SK-N-SH treated with all-trans-retinoic acid at 6 μM for 48 hours (cell line): Measurements from ENCODE around the gene SEC24C.

Experiments
- ATAC-seq: fragments of 200-7000 bp; cut with Tn5 transposase; 3 replicates; pipeline ENCODE4 v1.9.1; 2020; ENCODE audit warnings: mild to moderate bottlenecking, moderate library complexity
- CSDC2 ChIP-seq: fragments of 250-450 bp; sonication (Bioruptor Pico); IDR thresholded peaks from 2 replicates; pipeline ENCODE4 v1.5.0; 2020; ENCODE audit warnings: mild to moderate bottlenecking, moderate library complexity
- ESRRG ChIP-seq: fragments of 250-450 bp; sonication (Bioruptor Pico); IDR thresholded peaks from 2 replicates; pipeline ENCODE4 v1.6.1; 2021; ENCODE audit warnings: mild to moderate bottlenecking
- GLIS3 ChIP-seq: fragments of 250-450 bp; sonication (Bioruptor Pico); IDR thresholded peaks from 2 replicates; pipeline ENCODE4 v1.5.0; 2020; ENCODE audit warnings: mild to moderate bottlenecking, moderate library complexity
- ISL1 ChIP-seq: fragments of 250-450 bp; sonication (Bioruptor Pico); IDR thresholded peaks from 2 replicates; pipeline ENCODE4 v2.1.2; 2022; ENCODE audit warnings: mild to moderate bottlenecking, moderate library complexity
- OSR1 ChIP-seq: fragments of 250-450 bp; sonication (Bioruptor Pico); IDR thresholded peaks from 2 replicates; pipeline ENCODE4 v1.8.0; 2022; ENCODE audit warnings: moderate library complexity, mild to moderate bottlenecking, inconsistent platforms
- PPARA ChIP-seq: fragments of 250-450 bp; sonication (Bioruptor Pico); IDR thresholded peaks from 2 replicates; pipeline ENCODE4 v1.5.0; 2020; ENCODE audit warnings: mild to moderate bottlenecking, borderline replicate concordance
- RARB ChIP-seq: fragments of 250-450 bp; sonication (Bioruptor Pico); IDR thresholded peaks from 2 replicates; pipeline ENCODE4 v1.8.0; 2021; ENCODE audit warnings: mild to moderate bottlenecking, moderate library complexity
- SNAI2 ChIP-seq: fragments of 250-450 bp; sonication (Bioruptor Pico); IDR thresholded peaks from 2 replicates; pipeline ENCODE4 v1.5.0; 2020; ENCODE audit warnings: mild to moderate bottlenecking, moderate library complexity
- TCF4 ChIP-seq: fragments of 250-450 bp; sonication (Bioruptor Pico); IDR thresholded peaks from 2 replicates; pipeline ENCODE4 v1.8.0; 2021; ENCODE audit warnings: mild to moderate bottlenecking, moderate library complexity, borderline replicate concordance
- TOX ChIP-seq: fragments of 250-450 bp; sonication (Bioruptor Pico); IDR thresholded peaks from 2 replicates; pipeline ENCODE4 v1.8.0; 2021; ENCODE audit warnings: mild to moderate bottlenecking, moderate library complexity, borderline replicate concordance
- ZC3H10 ChIP-seq: fragments of 250-450 bp; sonication (Bioruptor Pico); IDR thresholded peaks from 2 replicates; pipeline ENCODE4 v1.5.1; 2021; ENCODE audit warnings: mild to moderate bottlenecking, moderate library complexity
- ZFP3 ChIP-seq: fragments of 250-450 bp; sonication (Bioruptor Pico); IDR thresholded peaks from 2 replicates; pipeline ENCODE4 v1.5.0; 2020; ENCODE audit warnings: mild to moderate bottlenecking, moderate library complexity
- ZFP30 ChIP-seq: fragments of 450-650 bp; formaldehyde crosslinking; IDR thresholded peaks from 2 replicates; pipeline ENCODE4 v1.5.0; 2022; ENCODE audit warnings: mild to moderate bottlenecking, moderate library complexity
- ZNF565 ChIP-seq: fragments of 450-650 bp; formaldehyde crosslinking; conservative IDR thresholded peaks from 2 replicates; pipeline ENCODE4 v1.5.0; 2020; ENCODE audit warnings: low read depth, mild to moderate bottlenecking, moderate library complexity
- ZNF70 ChIP-seq: fragments of 450-650 bp; formaldehyde crosslinking; IDR thresholded peaks from 2 replicates; pipeline ENCODE4 v1.5.0; 2020; ENCODE audit warnings: mild to moderate bottlenecking, moderate library complexity
- ZNF8 ChIP-seq: fragments of 450-650 bp; formaldehyde crosslinking; IDR thresholded peaks from 2 replicates; pipeline ENCODE4 v1.5.0; 2020; ENCODE audit warnings: mild to moderate bottlenecking, moderate library complexity
- TF ChIP-seq, protein P1 (sequence below): fragments of 250-450 bp; sonication (Bioruptor Pico); IDR thresholded peaks from 2 replicates; pipeline ENCODE4 v1.5.0; 2020; ENCODE audit warnings: mild to moderate bottlenecking, moderate library complexity
- TF ChIP-seq, protein P2 (sequence below): fragments of 250-450 bp; sonication (Bioruptor Pico); IDR thresholded peaks from 2 replicates; pipeline ENCODE4 v1.5.1; 2020; ENCODE audit warnings: low read depth, mild to moderate bottlenecking, moderate library complexity
- TF ChIP-seq, protein P3 (sequence below): fragments of 250-450 bp; sonication (Bioruptor Pico); IDR thresholded peaks from 2 replicates; pipeline ENCODE4 v1.8.0; 2020; ENCODE audit warnings: mild to moderate bottlenecking, moderate library complexity, borderline replicate concordance
- TF ChIP-seq, protein P4 (sequence below): fragments of 250-450 bp; sonication (Bioruptor Pico); IDR thresholded peaks from 2 replicates; pipeline ENCODE4 v1.5.1; 2021; ENCODE audit warnings: mild to moderate bottlenecking, moderate library complexity
- TF ChIP-seq, protein P5 (sequence below): fragments of 250-450 bp; sonication (Bioruptor Pico); IDR thresholded peaks from 2 replicates; pipeline ENCODE4 v1.8.0; 2021; ENCODE audit warnings: low read depth, mild to moderate bottlenecking, moderate library complexity, borderline replicate concordance

The SEC24C gene

DNA sequence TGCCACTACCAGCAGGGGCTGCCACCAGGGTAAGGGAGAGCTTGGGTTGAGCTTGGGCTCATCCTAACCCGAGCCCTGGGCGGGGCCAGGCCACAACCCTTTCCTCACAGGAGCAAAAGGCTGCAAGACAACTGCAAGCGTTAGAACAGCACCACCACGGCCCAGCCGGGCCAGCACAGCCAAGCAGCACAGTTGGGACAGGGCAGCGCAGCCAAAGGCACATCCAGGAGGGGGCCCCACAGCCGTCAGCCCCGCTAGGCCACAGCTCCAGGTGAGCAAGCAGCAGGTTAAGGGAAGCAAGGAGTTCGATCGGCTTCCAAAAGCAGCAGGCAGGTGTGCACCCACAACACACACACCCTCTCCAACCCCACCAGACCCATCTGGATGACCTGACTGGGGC is 74.2 kb downstream of the SEC24C start:
- TF ChIP-seq TCF4 (CRISPR knock-in tag) (no peak), PPARA (CRISPR knock-in tag) (no peak), CSDC2 (CRISPR knock-in tag) (no peak), OSR1 (CRISPR knock-in tag) (no peak), ZNF8 (no peak), ISL1 (CRISPR knock-in tag) (no peak)
- TF ChIP-seq, protein P1, sequence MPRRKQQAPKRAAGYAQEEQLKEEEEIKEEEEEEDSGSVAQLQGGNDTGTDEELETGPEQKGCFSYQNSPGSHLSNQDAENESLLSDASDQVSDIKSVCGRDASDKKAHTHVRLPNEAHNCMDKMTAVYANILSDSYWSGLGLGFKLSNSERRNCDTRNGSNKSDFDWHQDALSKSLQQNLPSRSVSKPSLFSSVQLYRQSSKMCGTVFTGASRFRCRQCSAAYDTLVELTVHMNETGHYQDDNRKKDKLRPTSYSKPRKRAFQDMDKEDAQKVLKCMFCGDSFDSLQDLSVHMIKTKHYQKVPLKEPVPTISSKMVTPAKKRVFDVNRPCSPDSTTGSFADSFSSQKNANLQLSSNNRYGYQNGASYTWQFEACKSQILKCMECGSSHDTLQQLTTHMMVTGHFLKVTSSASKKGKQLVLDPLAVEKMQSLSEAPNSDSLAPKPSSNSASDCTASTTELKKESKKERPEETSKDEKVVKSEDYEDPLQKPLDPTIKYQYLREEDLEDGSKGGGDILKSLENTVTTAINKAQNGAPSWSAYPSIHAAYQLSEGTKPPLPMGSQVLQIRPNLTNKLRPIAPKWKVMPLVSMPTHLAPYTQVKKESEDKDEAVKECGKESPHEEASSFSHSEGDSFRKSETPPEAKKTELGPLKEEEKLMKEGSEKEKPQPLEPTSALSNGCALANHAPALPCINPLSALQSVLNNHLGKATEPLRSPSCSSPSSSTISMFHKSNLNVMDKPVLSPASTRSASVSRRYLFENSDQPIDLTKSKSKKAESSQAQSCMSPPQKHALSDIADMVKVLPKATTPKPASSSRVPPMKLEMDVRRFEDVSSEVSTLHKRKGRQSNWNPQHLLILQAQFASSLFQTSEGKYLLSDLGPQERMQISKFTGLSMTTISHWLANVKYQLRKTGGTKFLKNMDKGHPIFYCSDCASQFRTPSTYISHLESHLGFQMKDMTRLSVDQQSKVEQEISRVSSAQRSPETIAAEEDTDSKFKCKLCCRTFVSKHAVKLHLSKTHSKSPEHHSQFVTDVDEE (CRISPR knock-in tag), result no peak
- no peak for ATAC-seq

DNA sequence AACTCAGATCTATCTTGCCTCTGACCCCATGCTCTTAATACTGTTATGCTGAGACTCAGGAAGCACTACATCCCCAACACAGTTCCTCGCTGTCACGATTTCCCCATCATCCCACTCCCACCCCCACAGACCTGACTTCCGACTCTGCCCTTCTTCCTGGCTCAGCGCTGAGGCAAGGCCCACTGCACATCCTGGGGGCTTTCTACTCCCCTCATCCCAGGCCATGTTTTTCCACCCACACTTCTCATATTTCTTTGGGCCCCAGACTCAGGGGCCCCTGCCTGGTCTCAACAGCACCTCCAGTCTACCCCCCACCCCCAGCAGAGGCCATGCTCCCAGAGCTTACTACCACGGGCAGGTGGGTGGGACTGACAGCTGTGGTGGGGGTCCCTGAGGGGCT is 74.9 kb downstream of the SEC24C start:
- ATAC-seq, result no peak
- TF ChIP-seq ZNF565 (CRISPR knock-in tag), result no peak
- no peak for TF ChIP-seq ZFP30 (CRISPR knock-in tag)
- TF ChIP-seq, protein P1 (CRISPR knock-in tag), result no peak
- no peak for TF ChIP-seq TOX (CRISPR knock-in tag)
- TF ChIP-seq, protein P2, sequence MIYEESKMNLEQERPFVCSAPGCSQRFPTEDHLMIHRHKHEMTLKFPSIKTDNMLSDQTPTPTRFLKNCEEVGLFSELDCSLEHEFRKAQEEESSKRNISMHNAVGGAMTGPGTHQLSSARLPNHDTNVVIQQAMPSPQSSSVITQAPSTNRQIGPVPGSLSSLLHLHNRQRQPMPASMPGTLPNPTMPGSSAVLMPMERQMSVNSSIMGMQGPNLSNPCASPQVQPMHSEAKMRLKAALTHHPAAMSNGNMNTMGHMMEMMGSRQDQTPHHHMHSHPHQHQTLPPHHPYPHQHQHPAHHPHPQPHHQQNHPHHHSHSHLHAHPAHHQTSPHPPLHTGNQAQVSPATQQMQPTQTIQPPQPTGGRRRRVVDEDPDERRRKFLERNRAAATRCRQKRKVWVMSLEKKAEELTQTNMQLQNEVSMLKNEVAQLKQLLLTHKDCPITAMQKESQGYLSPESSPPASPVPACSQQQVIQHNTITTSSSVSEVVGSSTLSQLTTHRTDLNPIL (CRISPR knock-in tag), result no peak
- TF ChIP-seq RARB (CRISPR knock-in tag), result no peak
- TF ChIP-seq TCF4 (CRISPR knock-in tag), result no peak
- no peak for TF ChIP-seq ZC3H10
- no peak for TF ChIP-seq SNAI2 (CRISPR knock-in tag)
- TF ChIP-seq OSR1 (CRISPR knock-in tag), result no peak
- TF ChIP-seq, protein P3, sequence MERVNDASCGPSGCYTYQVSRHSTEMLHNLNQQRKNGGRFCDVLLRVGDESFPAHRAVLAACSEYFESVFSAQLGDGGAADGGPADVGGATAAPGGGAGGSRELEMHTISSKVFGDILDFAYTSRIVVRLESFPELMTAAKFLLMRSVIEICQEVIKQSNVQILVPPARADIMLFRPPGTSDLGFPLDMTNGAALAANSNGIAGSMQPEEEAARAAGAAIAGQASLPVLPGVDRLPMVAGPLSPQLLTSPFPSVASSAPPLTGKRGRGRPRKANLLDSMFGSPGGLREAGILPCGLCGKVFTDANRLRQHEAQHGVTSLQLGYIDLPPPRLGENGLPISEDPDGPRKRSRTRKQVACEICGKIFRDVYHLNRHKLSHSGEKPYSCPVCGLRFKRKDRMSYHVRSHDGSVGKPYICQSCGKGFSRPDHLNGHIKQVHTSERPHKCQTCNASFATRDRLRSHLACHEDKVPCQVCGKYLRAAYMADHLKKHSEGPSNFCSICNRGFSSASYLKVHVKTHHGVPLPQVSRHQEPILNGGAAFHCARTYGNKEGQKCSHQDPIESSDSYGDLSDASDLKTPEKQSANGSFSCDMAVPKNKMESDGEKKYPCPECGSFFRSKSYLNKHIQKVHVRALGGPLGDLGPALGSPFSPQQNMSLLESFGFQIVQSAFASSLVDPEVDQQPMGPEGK (CRISPR knock-in tag), result no peak
- no peak for TF ChIP-seq ESRRG
- no peak for TF ChIP-seq GLIS3 (CRISPR knock-in tag)
- TF ChIP-seq, protein P4, sequence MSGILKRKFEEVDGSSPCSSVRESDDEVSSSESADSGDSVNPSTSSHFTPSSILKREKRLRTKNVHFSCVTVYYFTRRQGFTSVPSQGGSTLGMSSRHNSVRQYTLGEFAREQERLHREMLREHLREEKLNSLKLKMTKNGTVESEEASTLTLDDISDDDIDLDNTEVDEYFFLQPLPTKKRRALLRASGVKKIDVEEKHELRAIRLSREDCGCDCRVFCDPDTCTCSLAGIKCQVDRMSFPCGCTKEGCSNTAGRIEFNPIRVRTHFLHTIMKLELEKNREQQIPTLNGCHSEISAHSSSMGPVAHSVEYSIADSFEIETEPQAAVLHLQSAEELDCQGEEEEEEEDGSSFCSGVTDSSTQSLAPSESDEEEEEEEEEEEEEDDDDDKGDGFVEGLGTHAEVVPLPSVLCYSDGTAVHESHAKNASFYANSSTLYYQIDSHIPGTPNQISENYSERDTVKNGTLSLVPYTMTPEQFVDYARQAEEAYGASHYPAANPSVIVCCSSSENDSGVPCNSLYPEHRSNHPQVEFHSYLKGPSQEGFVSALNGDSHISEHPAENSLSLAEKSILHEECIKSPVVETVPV (CRISPR knock-in tag), result no peak
- TF ChIP-seq ZFP3 (CRISPR knock-in tag), result no peak
- no peak for TF ChIP-seq CSDC2 (CRISPR knock-in tag)
- TF ChIP-seq, protein P5, sequence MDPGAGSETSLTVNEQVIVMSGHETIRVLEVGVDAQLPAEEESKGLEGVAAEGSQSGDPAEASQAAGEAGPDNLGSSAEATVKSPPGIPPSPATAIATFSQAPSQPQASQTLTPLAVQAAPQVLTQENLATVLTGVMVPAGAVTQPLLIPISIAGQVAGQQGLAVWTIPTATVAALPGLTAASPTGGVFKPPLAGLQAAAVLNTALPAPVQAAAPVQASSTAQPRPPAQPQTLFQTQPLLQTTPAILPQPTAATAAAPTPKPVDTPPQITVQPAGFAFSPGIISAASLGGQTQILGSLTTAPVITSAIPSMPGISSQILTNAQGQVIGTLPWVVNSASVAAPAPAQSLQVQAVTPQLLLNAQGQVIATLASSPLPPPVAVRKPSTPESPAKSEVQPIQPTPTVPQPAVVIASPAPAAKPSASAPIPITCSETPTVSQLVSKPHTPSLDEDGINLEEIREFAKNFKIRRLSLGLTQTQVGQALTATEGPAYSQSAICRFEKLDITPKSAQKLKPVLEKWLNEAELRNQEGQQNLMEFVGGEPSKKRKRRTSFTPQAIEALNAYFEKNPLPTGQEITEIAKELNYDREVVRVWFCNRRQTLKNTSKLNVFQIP (CRISPR knock-in tag), result no peak
- no peak for TF ChIP-seq ZNF70 (CRISPR knock-in tag)
